Measurements from ENCODE around the gene FANK1.
"Not testable (repeated sequence)": the region's sequence is repeated elsewhere in the genome, so short reads cannot be mapped to it uniquely, and the experiment has no call there.

Gene FANK1

GRCh38 chr10:125929618-125930017, 33.3 kb downstream of the FANK1 start:
- FAIRE-seq = no peak

- FAIRE-seq = no peak
Measured at GRCh38 chr10:125933693-125934092, 37.3 kb downstream of the FANK1 start.

- no peak for FAIRE-seq
Measured at GRCh38 chr10:125936331-125936730, 40.0 kb downstream of the FANK1 start.

GRCh38 chr10:125940515-125940914, 44.2 kb downstream of the FANK1 start:
- no peak for FAIRE-seq

GRCh38 chr10:125951290-125951689, 54.9 kb downstream of the FANK1 start:
- FAIRE-seq = no peak

- no peak for FAIRE-seq
Measured at GRCh38 chr10:125953778-125954385, 57.5 kb downstream of the FANK1 start.

GRCh38 chr10:125955766-125956165, 59.4 kb downstream of the FANK1 start:
- no peak for FAIRE-seq

GRCh38 chr10:125961743-125962142, 65.4 kb downstream of the FANK1 start:
- no peak for FAIRE-seq

- FAIRE-seq = no peak
Measured at GRCh38 chr10:125962200-125962599, 65.8 kb downstream of the FANK1 start.

- no peak for FAIRE-seq
Measured at GRCh38 chr10:125964558-125964957, 68.2 kb downstream of the FANK1 start.

- FAIRE-seq = no peak
Measured at GRCh38 chr10:125967533-125967932, 71.2 kb downstream of the FANK1 start.

- not testable (repeated sequence) for FAIRE-seq
Measured at GRCh38 chr10:125970077-125970630, 73.8 kb downstream of the FANK1 start.

GRCh38 chr10:125976960-125977605, 80.7 kb downstream of the FANK1 start:
- no peak for FAIRE-seq

GRCh38 chr10:125979976-125980375, 83.6 kb downstream of the FANK1 start:
- no peak for FAIRE-seq

GRCh38 chr10:125980521-125981035, 84.2 kb downstream of the FANK1 start:
- no peak for FAIRE-seq

GRCh38 chr10:125982260-125982948, 86.0 kb downstream of the FANK1 start:
- peak; percentile 79 for FAIRE-seq

- no peak for FAIRE-seq
Measured at GRCh38 chr10:125983161-125983560, 86.8 kb downstream of the FANK1 start.

- no peak for FAIRE-seq
Measured at GRCh38 chr10:125983656-125984055, 87.3 kb downstream of the FANK1 start.

- no peak for FAIRE-seq
Measured at GRCh38 chr10:125984346-125984745, 88.0 kb downstream of the FANK1 start.

- peak; percentile 39 for FAIRE-seq
Measured at GRCh38 chr10:125984865-125985495, 88.6 kb downstream of the FANK1 start.

GRCh38 chr10:125985557-125986240, 89.3 kb downstream of the FANK1 start:
- no peak for FAIRE-seq

- no peak for FAIRE-seq
Measured at GRCh38 chr10:125989791-125990190, 93.4 kb downstream of the FANK1 start.

Measured in endometrium (tissue), 2 donors.